ENCODE results near the gene KIF21A. TPM values are rescaled to one million over a fixed set of nuclear protein-coding genes. Genes with fewer than 3 reads are reported as not detected.

The KIF21A gene
- total RNA-seq, 2 donors from 2014 or later = 32.3 to 35.3 TPM

GRCh38 chr12:39403376-39403775 is 39.5 kb downstream of the KIF21A start:
- Mint-ChIP-seq H3K36me3 (ENCODE audit: low read depth) (no peaks in the 10 kb centered on the region), H3K4me1 (peaks cover 5% of the 10 kb centered on the region), H3K4me3 (no peak overlapping the region), H3K27me3 (ENCODE audit: insufficient read depth) (no peaks in the 10 kb centered on the region), H3K27ac (no peak overlapping the region), H3K9me3 (no peaks in the 10 kb centered on the region)
- Histone ChIP-seq H3K27me3 (ENCODE audit: control insufficient read depth, insufficient read depth, low read length, poor library complexity, severe bottlenecking) (no peaks in the 10 kb centered on the region), H3K36me3 (ENCODE audit: control insufficient read depth, insufficient read depth, low read length) (no peaks in the 10 kb centered on the region), H3K4me3 (ENCODE audit: low read length) (no peak overlapping the region), H3K27ac (ENCODE audit: low read depth, low read length) (no peak overlapping the region), H3K9me3 (ENCODE audit: control insufficient read depth, low read length) (no peaks in the 10 kb centered on the region), H3K9ac (ENCODE audit: extremely low read depth, low read length, poor library complexity, severe bottlenecking) (no peak overlapping the region), H3K4me1 (ENCODE audit: control insufficient read depth, insufficient read depth, low read length) (no peaks in the 10 kb centered on the region)
- DNase-seq = no peak
- no peak for TF ChIP-seq CTCF (conservative IDR thresholded peaks at IDR 0.05)

GRCh38 chr12:39402922-39403321 is 40.0 kb downstream of the KIF21A start:
- Histone ChIP-seq H3K27ac (ENCODE audit: low read depth, low read length) (no peak overlapping the region), H3K27me3 (ENCODE audit: control insufficient read depth, insufficient read depth, low read length, poor library complexity, severe bottlenecking) (no peaks in the 10 kb centered on the region), H3K4me3 (ENCODE audit: low read length) (no peak overlapping the region), H3K36me3 (ENCODE audit: control insufficient read depth, insufficient read depth, low read length) (no peaks in the 10 kb centered on the region), H3K9me3 (ENCODE audit: control insufficient read depth, low read length) (no peaks in the 10 kb centered on the region), H3K9ac (ENCODE audit: extremely low read depth, low read length, poor library complexity, severe bottlenecking) (no peak overlapping the region), H3K4me1 (ENCODE audit: control insufficient read depth, insufficient read depth, low read length) (no peaks in the 10 kb centered on the region)
- Mint-ChIP-seq H3K4me1 (peaks cover 5% of the 10 kb centered on the region), H3K27me3 (ENCODE audit: insufficient read depth) (no peaks in the 10 kb centered on the region), H3K9me3 (no peaks in the 10 kb centered on the region), H3K36me3 (ENCODE audit: low read depth) (no peaks in the 10 kb centered on the region), H3K4me3 (no peak overlapping the region), H3K27ac (no peak overlapping the region)
- DNase-seq = no peak
- no peak for TF ChIP-seq CTCF (conservative IDR thresholded peaks at IDR 0.05)

DNA sequence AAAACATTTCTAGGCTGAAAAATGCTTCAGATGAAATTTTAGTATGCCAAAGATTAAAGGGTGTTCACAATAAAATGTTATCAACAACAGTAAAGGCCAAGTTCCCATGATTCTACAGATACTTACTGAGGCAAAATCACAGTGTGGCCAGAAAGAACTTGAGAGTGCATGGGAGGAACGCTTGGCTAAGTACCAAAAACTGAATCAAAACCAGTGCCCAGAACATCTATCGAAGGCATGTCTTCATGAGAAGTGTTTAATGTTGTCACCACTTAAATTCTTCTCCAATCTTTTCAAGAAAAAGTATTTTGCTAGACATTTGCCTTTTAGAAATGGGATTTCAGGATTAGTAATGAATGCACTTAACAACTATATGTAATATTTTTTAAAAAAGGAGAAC is 41.5 kb downstream of the KIF21A start:
- H3K9ac ChIP-seq (ENCODE audit: extremely low read depth, low read length, poor library complexity, severe bottlenecking) = no peak overlapping the region

More for the DNA sequence above, 41.5 kb downstream of the KIF21A start:
- Histone ChIP-seq H3K27me3 (ENCODE audit: control insufficient read depth, insufficient read depth, low read length, poor library complexity, severe bottlenecking) (no peaks in the 10 kb centered on the region), H3K36me3 (ENCODE audit: control insufficient read depth, insufficient read depth, low read length) (no peaks in the 10 kb centered on the region), H3K27ac (ENCODE audit: low read depth, low read length) (no peak overlapping the region), H3K4me3 (ENCODE audit: low read length) (no peak overlapping the region), H3K4me1 (ENCODE audit: control insufficient read depth, insufficient read depth, low read length) (no peaks in the 10 kb centered on the region), H3K9me3 (ENCODE audit: control insufficient read depth, low read length) (no peaks in the 10 kb centered on the region)
- Mint-ChIP-seq H3K4me3 (no peak overlapping the region), H3K27ac (no peak overlapping the region), H3K4me1 (no peaks in the 10 kb centered on the region), H3K36me3 (ENCODE audit: low read depth) (no peaks in the 10 kb centered on the region), H3K27me3 (ENCODE audit: insufficient read depth) (no peaks in the 10 kb centered on the region), H3K9me3 (no peaks in the 10 kb centered on the region)
- 90 to 95% methylated on average over 2 of the region's 2 CpGs for WGBS, 2 experiments (ENCODE audit: insufficient coverage in 1 of 2, insufficient read length in 1 of 2)
- TF ChIP-seq CTCF (conservative IDR thresholded peaks at IDR 0.05) = no peak
- no peak for DNase-seq
